GM12874 (cell line): ENCODE measurements around the gene LAMA1.

Experiments
- CTCF ChIP-seq: IDR thresholded peaks from 2 replicates; pipeline ENCODE4 v1.5.1; 2011; ENCODE audit warnings: low read depth, mild to moderate bottlenecking, control low read depth, low read length, moderate library complexity; ENCODE audit not compliant: insufficient read depth

LAMA1 gene

GRCh38 chr18:7032537-7032936, 85.1 kb downstream of the LAMA1 start:
- no peak for TF ChIP-seq CTCF

GRCh38 chr18:7028625-7029024, 89.0 kb downstream of the LAMA1 start:
- TF ChIP-seq CTCF, result no peak

GRCh38 chr18:7025194-7025593, 92.4 kb downstream of the LAMA1 start:
- TF ChIP-seq CTCF, result no peak

GRCh38 chr18:7023581-7023980, 94.0 kb downstream of the LAMA1 start:
- no peak for TF ChIP-seq CTCF

DNA sequence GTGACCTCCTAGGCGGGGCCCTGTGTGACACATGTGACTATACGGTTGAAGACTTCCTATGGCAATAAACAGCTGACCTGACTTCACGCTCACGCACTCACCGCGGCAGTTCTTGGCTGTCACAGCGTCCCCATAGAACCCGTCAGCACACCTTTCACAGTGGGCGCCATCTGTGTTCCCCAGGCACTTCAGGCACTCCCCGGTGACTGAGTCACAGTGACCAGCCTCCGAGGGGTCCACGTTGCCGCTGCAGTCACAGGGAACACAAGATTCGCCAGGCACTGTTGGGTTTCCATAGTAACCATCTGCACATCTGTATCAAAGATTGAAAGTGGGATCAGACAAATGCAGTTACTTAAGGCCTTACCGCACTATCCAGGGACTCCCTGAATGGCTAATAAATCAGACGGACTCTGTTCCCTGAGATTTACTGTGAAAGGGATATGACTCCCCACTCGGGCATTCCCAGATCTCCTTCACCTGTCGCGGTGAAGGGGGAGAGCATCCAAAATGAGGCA, 94.5 kb downstream of the LAMA1 start:
- TF ChIP-seq CTCF, result no peak

DNA sequence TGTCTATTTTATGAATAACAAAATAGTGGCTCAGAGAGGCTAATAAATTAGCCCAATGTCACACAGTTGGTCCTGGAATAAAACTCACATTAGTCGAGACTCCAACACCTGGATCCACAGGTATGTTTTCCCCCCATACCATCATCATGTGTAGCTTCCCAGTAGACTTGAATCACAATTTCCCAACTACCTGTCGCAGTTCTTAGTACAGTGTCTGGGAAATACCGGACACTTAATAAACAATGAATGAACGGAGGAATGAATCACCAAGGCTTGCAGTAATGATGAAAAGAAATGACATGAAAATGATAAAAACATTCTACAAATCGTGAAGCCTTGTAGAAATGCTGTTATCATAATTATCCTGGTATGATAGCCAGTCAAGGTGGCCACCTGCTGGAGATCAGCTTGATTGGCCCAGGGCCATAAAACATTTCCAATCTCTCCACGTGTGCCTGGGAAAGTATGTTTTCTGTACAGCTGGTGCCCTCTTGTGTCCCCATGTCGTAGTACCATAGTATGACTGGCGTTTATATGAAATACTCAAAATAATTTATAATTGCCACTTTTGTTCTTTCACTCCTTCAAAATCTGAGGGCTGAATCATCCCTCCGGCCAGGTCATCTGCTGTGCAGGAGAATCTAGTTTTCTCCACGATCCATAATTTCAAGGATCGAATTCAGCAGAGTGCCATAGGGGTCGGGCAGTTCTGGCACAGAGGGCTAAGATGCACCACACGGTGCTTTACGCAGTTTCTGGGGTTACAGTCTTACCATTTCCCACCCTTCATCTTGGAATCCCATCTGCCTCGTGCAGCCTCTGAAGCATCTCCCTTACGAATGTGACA, 95.4 kb downstream of the LAMA1 start:
- no peak for TF ChIP-seq CTCF

DNA sequence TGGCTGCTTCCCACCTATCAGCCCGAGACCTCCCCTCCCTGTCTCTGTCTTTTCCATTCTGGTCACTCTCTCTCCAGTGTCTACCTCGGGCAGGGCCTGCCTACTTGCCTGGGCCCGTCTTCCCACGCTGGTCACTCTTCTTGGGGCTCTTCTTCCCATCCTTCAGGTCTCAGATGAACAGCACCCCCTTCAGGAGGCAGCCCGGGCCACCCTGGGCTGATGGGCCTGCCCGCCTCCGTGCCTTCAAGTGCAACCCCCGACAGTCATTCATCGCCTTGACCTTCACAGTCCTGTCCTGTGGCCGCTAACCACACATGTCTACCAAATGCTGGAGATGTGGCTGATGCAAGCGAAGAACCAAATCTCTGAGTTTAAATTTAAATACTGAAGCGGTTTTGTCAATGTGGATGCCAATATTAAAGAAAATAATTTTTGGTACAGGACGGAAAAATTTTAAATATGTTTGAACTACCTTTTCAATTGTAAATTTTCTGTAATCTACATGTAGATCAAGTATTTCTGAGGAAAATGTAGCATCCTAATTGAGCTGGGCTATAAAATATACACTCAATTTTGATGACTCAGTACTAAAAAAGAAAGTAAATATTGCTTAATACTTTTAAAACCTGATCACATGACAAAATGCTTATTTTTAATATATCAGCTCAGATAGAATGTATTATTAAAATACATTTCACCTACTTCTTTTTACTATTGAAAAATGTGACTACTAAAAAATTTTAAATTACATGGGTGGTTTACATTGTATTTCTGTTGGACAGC, 96.4 kb downstream of the LAMA1 start:
- no peak for TF ChIP-seq CTCF
